Measurements from ENCODE around the gene CCDC91. TPM values are rescaled to one million over a fixed set of nuclear protein-coding genes. Genes with fewer than 3 reads are reported as not detected.

CCDC91 gene
- total RNA-seq, 1 experiment from 2014 or later, result 26.9 TPM

DNA sequence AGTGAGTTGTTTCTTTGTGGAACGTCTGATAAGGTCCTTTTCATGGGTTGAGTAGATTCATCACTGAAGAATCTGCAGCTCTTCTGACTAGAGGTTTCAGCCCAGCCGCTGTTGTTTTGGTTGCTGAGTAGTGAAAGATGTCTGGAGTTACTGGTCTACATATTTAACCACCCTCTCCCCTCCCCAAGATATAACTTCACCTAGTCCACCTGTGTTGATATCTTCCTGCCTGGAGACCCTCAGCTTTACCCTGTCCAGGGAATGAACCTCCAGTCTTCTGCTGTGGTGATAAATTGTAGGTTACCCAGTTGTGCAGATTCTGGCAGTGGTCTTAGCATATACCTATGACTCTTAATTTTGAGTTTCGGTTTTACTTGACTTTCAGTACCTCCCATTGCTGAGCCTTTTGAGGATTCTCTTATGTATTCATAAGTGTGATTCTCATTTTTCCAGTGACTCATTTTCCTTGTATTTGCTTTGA, 62.9 kb downstream of the CCDC91 start:
- no peaks in the 10 kb centered on the region for H3K36me3 ChIP-seq (ENCODE audit: control insufficient read depth, insufficient read depth, low read length)
- no peaks in the 10 kb centered on the region for H3K4me1 ChIP-seq (ENCODE audit: control insufficient read depth, insufficient read depth, low read length)
- ChIA-PET CTCF (no interaction called here), POLR2A (no interaction called here)
- H3K27ac ChIP-seq (ENCODE audit: low read length), result no peak overlapping the region
- DNase-seq (ENCODE audit: low read depth, low spot score), result no peak
- BruUV-seq (replicated peaks), result no TSS peak
- no peak for TF ChIP-seq TCF7L2 (IDR thresholded peaks at IDR 0.05; ENCODE audit: low read depth, low read length)
- no peak for TF ChIP-seq SIN3A (IDR thresholded peaks at IDR 0.05; ENCODE audit: borderline replicate concordance, insufficient read depth, low read depth, low read length)
- TF ChIP-seq CTCF (IDR thresholded peaks at IDR 0.05), result no peak
- TF ChIP-seq POLR2AphosphoS5 (IDR thresholded peaks at IDR 0.05; ENCODE audit: low read depth, low read length), result no peak
- no peak for TF ChIP-seq REST (IDR thresholded peaks at IDR 0.05; ENCODE audit: insufficient read depth in 1 of 2, low read depth in 2 of 2, low read length in 1 of 2)
- no peaks in the 10 kb centered on the region for H3K9me3 ChIP-seq (ENCODE audit: control insufficient read depth, insufficient read depth, low read depth, low read length)
- H3K4me3 ChIP-seq (ENCODE audit: low read depth in 2 of 2, low read length in 2 of 2), result no peak overlapping the region
- in situ Hi-C loops (cut with HindIII; ENCODE audit: low pct_unique_long_range_greater_than_20kb, low sequenced_read_pairs), result no loop called here
- intact Hi-C loops (cut with micrococcal nuclease; ENCODE audit: unreplicated experiment), result no loop called here
- H3K27me3 ChIP-seq (ENCODE audit: control insufficient read depth, insufficient read depth, low read length), result no peaks in the 10 kb centered on the region
- ATAC-seq, result no peak

GRCh38 chr12:28257411-28257810, 67.2 kb downstream of the CCDC91 start:
- Histone ChIP-seq H3K36me3 (ENCODE audit: control insufficient read depth, insufficient read depth, low read length) (no peaks in the 10 kb centered on the region), H3K4me3 (ENCODE audit: low read depth in 2 of 2, low read length in 2 of 2) (no peak overlapping the region), H3K27me3 (ENCODE audit: control insufficient read depth, insufficient read depth, low read length) (no peaks in the 10 kb centered on the region), H3K4me1 (ENCODE audit: control insufficient read depth, insufficient read depth, low read length) (no peaks in the 10 kb centered on the region), H3K27ac (ENCODE audit: low read length) (no peak overlapping the region), H3K9me3 (ENCODE audit: control insufficient read depth, insufficient read depth, low read depth, low read length) (no peaks in the 10 kb centered on the region)
- DNase-seq (ENCODE audit: low read depth, low spot score), result no peak
- no peak for ATAC-seq
- ChIA-PET POLR2A (no interaction called here), CTCF (no interaction called here)
- TF ChIP-seq REST (IDR thresholded peaks at IDR 0.05; ENCODE audit: insufficient read depth in 1 of 2, low read depth in 2 of 2, low read length in 1 of 2), result no peak
- no peak for TF ChIP-seq CTCF (IDR thresholded peaks at IDR 0.05)
- TF ChIP-seq SIN3A (IDR thresholded peaks at IDR 0.05; ENCODE audit: borderline replicate concordance, insufficient read depth, low read depth, low read length), result no peak
- TF ChIP-seq TCF7L2 (IDR thresholded peaks at IDR 0.05; ENCODE audit: low read depth, low read length), result no peak
- TF ChIP-seq POLR2AphosphoS5 (IDR thresholded peaks at IDR 0.05; ENCODE audit: low read depth, low read length), result no peak
- no TSS peak for BruUV-seq (replicated peaks)
- intact Hi-C loops (cut with micrococcal nuclease; ENCODE audit: unreplicated experiment) (no loop called here), in situ Hi-C loops (cut with HindIII; ENCODE audit: low pct_unique_long_range_greater_than_20kb, low sequenced_read_pairs) (no loop called here)
